MM.1S (cell line): ENCODE measurements around the gene SH3BP4.

Experiments
- DNase-seq: peaks from one replicate; pipeline ENCODE4 v3.0.0-alpha.2; 2015
- H2AFZ ChIP-seq: fragments of 300-600 bp; sonication (generic); 2 replicates; pipeline ENCODE4 v1.6.0; 2016; ENCODE audit warnings: antibody characterized with exemption, low read length
- H3F3A ChIP-seq: fragments of 300-600 bp; sonication (generic); 2 replicates; pipeline ENCODE4 v1.6.1; 2016; ENCODE audit warnings: mild to moderate bottlenecking, antibody characterized with exemption, low read length, moderate library complexity, mixed read lengths; ENCODE audit not compliant: insufficient read depth
- H3K27ac ChIP-seq: fragments of 300-600 bp; sonication (generic); 2 replicates; pipeline ENCODE4 v1.5.1; 2016; ENCODE audit warnings: mild to moderate bottlenecking, low read length
- H3K27me3 ChIP-seq: fragments of 300-600 bp; sonication (generic); replicated peaks from 2 replicates; pipeline ENCODE4 v1.6.0; 2016; ENCODE audit warnings: low read length; ENCODE audit not compliant: insufficient read depth
- H3K36me3 ChIP-seq: fragments of 300-600 bp; sonication (generic); replicated peaks from 2 replicates; pipeline ENCODE4 v1.6.1; 2016; ENCODE audit warnings: mild to moderate bottlenecking, low read length, mixed read lengths; ENCODE audit not compliant: insufficient read depth
- H3K4me1 ChIP-seq: fragments of 300-600 bp; sonication (generic); 2 replicates; pipeline ENCODE4 v1.6.1; 2016; ENCODE audit warnings: low read length, mixed read lengths
- H3K4me2 ChIP-seq: fragments of 300-600 bp; sonication (generic); 2 replicates; pipeline ENCODE4 v1.6.0; 2016; ENCODE audit warnings: low read depth, low read length
- H3K4me3 ChIP-seq: fragments of 300-600 bp; sonication (generic); 2 replicates; pipeline ENCODE4 v1.5.1; 2016; ENCODE audit warnings: low read length, mixed read lengths
- H3K79me2 ChIP-seq: fragments of 300-600 bp; sonication (generic); 2 replicates; pipeline ENCODE4 v1.6.1; 2016; ENCODE audit warnings: mixed run types, low read length, mixed read lengths
- H3K9ac ChIP-seq: fragments of 300-600 bp; sonication (generic); 2 replicates; pipeline ENCODE4 v1.6.1; 2016; ENCODE audit warnings: low read length, mixed read lengths
- H3K9me2 ChIP-seq: fragments of 300-600 bp; sonication (generic); replicated peaks from 2 replicates; pipeline ENCODE4 v1.6.1; 2016; ENCODE audit warnings: mild to moderate bottlenecking, low read length, mixed read lengths; ENCODE audit not compliant: insufficient read depth
- H3K9me3 ChIP-seq: fragments of 300-600 bp; sonication (generic); replicated peaks from 2 replicates; pipeline ENCODE4 v1.6.1; 2016; ENCODE audit warnings: mild to moderate bottlenecking, low read length, mixed read lengths; ENCODE audit not compliant: insufficient read depth
- H4K20me1 ChIP-seq: fragments of 300-600 bp; sonication (generic); 2 replicates; pipeline ENCODE4 v1.6.1; 2016; ENCODE audit warnings: mild to moderate bottlenecking, low read length, moderate library complexity, mixed read lengths; ENCODE audit not compliant: insufficient read depth
- CTCF ChIP-seq: fragments of 300-600 bp; sonication (generic); IDR thresholded peaks from 2 replicates; pipeline ENCODE4 v1.5.1; 2016; ENCODE audit warnings: antibody characterized with exemption, low read length, mixed read lengths
- EZH2 ChIP-seq: fragments of 300-600 bp; sonication (generic); optimal IDR thresholded peaks from 2 replicates; pipeline ENCODE3; 2017; ENCODE audit warnings: low read depth, mild to moderate bottlenecking, antibody characterized with exemption, low read length, mixed read lengths
- EZH2phosphoT487 ChIP-seq: fragments of 300-600 bp; sonication (generic); IDR thresholded peaks from 2 replicates; pipeline ENCODE4 v1.6.1; 2018; ENCODE audit warnings: antibody characterized with exemption, low read length

Gene SH3BP4

GRCh38 chr2:235049719-235050118 is 97.9 kb downstream of the SH3BP4 start:
- Histone ChIP-seq H3K9me2 (no peaks in the 10 kb centered on the region), H3K9me3 (no peaks in the 10 kb centered on the region), H3K4me3 (no peak overlapping the region), H3K4me2 (no peak overlapping the region), H3K27ac (no peak overlapping the region), H3K9ac (no peak overlapping the region), H3K27me3 (no peaks in the 10 kb centered on the region), H3K36me3 (no peaks in the 10 kb centered on the region), H3K79me2 (no peaks in the 10 kb centered on the region), H3K4me1 (peaks cover 14% of the 10 kb centered on the region), H2AFZ (no peak overlapping the region), H3F3A (0 out of 2 replicates have a peak, but pooled peaks cover 6% of the 10 kb centered on the region), H4K20me1 (no peaks in the 10 kb centered on the region)
- TF ChIP-seq CTCF (no peak), EZH2 (no peak), EZH2phosphoT487 (no peak)
- no peak for DNase-seq

GRCh38 chr2:235050980-235051351 is 99.1 kb downstream of the SH3BP4 start:
- Histone ChIP-seq H3F3A (0 out of 2 replicates have a peak, but pooled peaks cover 1% of the 10 kb centered on the region), H3K79me2 (no peaks in the 10 kb centered on the region), H3K9me3 (no peaks in the 10 kb centered on the region), H3K27me3 (no peaks in the 10 kb centered on the region), H3K9ac (no peak overlapping the region), H3K4me1 (peaks cover 6% of the 10 kb centered on the region), H2AFZ (no peak overlapping the region), H3K9me2 (no peaks in the 10 kb centered on the region), H3K4me3 (no peak overlapping the region), H3K36me3 (no peaks in the 10 kb centered on the region), H3K27ac (no peak overlapping the region), H4K20me1 (no peaks in the 10 kb centered on the region), H3K4me2 (no peak overlapping the region)
- DNase-seq = no peak
- TF ChIP-seq CTCF (no peak), EZH2 (no peak), EZH2phosphoT487 (no peak)

GRCh38 chr2:235051436-235052260 is 99.8 kb downstream of the SH3BP4 start:
- no peaks in the 10 kb centered on the region for H3F3A ChIP-seq
- H3K9ac ChIP-seq = no peak overlapping the region
- no peaks in the 10 kb centered on the region for H3K79me2 ChIP-seq
- H3K4me2 ChIP-seq = no peak overlapping the region
- TF ChIP-seq EZH2 (no peak), EZH2phosphoT487 (no peak), CTCF (no peak)
- H3K4me3 ChIP-seq = no peak overlapping the region
- H2AFZ ChIP-seq = no peak overlapping the region
- H3K4me1 ChIP-seq = no peaks in the 10 kb centered on the region
- DNase-seq = no peak
- H3K27ac ChIP-seq = no peak overlapping the region
- H3K9me3 ChIP-seq = no peaks in the 10 kb centered on the region
- H3K9me2 ChIP-seq = no peaks in the 10 kb centered on the region
- no peaks in the 10 kb centered on the region for H3K27me3 ChIP-seq
- no peaks in the 10 kb centered on the region for H4K20me1 ChIP-seq
- H3K36me3 ChIP-seq = no peaks in the 10 kb centered on the region
